ENCODE data around the gene IFT22. TPM values are rescaled to one million over a fixed set of nuclear protein-coding genes. Genes with fewer than 3 reads are reported as not detected.

Gene IFT22
- total RNA-seq, 1 experiment from 2014 or later = 15.5 TPM

DNA sequence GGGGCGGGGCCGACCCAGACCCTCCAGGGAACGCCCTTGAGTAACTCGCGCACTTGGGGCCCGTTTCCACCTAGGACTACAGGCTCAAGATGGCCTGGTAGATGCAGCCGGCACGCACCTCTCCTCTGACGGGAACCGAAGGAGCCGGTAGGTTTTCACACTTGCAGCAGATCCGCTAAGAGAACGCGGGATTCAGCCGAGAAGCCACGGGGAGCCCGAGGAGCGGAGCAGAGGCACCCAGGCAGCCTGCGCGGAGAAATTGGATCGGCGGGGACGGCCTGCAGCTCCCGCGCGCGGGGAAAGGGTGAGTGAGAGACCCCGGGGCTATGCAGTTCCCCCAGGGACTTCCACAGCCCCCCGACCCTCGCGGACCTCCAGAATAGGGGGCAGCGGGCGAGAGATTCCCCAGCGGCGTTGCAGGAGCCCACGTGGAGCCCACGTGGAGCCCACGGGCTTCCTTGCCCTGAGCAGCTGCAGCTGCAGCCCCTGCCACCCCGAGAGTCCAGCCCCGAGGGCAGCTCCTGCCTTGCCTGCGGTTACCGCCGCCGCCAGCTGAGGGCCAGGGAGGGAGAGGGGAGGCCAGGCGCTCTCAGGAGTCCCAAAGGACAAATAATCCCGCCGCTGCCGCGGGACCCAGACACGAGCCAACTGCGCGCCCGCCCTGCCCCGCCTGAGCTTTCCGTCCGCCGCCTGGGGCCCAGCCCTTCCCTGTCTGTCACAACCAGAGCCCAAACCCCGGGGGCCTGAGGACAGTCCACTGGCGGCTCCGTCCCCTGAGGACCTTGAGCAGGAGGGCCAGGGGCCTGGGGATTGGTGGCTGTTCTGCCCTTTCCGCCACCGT is 13.1 kb downstream of the IFT22 start (continued):
- TF ChIP-seq, protein P1, sequence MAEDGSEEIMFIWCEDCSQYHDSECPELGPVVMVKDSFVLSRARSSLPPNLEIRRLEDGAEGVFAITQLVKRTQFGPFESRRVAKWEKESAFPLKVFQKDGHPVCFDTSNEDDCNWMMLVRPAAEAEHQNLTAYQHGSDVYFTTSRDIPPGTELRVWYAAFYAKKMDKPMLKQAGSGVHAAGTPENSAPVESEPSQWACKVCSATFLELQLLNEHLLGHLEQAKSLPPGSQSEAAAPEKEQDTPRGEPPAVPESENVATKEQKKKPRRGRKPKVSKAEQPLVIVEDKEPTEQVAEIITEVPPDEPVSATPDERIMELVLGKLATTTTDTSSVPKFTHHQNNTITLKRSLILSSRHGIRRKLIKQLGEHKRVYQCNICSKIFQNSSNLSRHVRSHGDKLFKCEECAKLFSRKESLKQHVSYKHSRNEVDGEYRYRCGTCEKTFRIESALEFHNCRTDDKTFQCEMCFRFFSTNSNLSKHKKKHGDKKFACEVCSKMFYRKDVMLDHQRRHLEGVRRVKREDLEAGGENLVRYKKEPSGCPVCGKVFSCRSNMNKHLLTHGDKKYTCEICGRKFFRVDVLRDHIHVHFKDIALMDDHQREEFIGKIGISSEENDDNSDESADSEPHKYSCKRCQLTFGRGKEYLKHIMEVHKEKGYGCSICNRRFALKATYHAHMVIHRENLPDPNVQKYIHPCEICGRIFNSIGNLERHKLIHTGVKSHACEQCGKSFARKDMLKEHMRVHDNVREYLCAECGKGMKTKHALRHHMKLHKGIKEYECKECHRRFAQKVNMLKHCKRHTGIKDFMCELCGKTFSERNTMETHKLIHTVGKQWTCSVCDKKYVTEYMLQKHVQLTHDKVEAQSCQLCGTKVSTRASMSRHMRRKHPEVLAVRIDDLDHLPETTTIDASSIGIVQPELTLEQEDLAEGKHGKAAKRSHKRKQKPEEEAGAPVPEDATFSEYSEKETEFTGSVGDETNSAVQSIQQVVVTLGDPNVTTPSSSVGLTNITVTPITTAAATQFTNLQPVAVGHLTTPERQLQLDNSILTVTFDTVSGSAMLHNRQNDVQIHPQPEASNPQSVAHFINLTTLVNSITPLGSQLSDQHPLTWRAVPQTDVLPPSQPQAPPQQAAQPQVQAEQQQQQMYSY (CRISPR knock-in tag; IDR thresholded peaks at IDR 0.05) = no peak
- TF ChIP-seq CREM (CRISPR knock-in tag; IDR thresholded peaks at IDR 0.05) (no peak), ETV6 (CRISPR knock-in tag; IDR thresholded peaks at IDR 0.05) (peak; percentile 28; the same call in 1 of the 2 replicates), ZNF425 (CRISPR knock-in tag; conservative IDR thresholded peaks at IDR 0.05) (no peak), JUN (CRISPR knock-in tag; IDR thresholded peaks at IDR 0.05) (no peak; the same call in 1 of the 2 replicates), TEAD4 (CRISPR knock-in tag; IDR thresholded peaks at IDR 0.05) (no peak), SOX15 (CRISPR knock-in tag; IDR thresholded peaks at IDR 0.05) (no peak), NFYB (CRISPR knock-in tag; conservative IDR thresholded peaks at IDR 0.05; ENCODE audit: low read depth) (no peak), MYBL2 (CRISPR knock-in tag; IDR thresholded peaks at IDR 0.05) (0 out of 2 replicates have a peak, but pooled peaks have one; percentile 42), FOXK1 (CRISPR knock-in tag; IDR thresholded peaks at IDR 0.05) (peak; percentile 33; the same call in 1 of the 2 replicates), ZNF416 (CRISPR knock-in tag; IDR thresholded peaks at IDR 0.05) (peak; percentile 60; the same call in 1 of the 2 replicates), IRF2 (CRISPR knock-in tag; IDR thresholded peaks at IDR 0.05; ENCODE audit: borderline replicate concordance, low read depth) (no peak), JAZF1 (CRISPR knock-in tag; IDR thresholded peaks at IDR 0.05) (no peak), NFE2L1 (CRISPR knock-in tag; IDR thresholded peaks at IDR 0.05) (no peak), ESRRA (CRISPR knock-in tag; IDR thresholded peaks at IDR 0.05; ENCODE audit: borderline replicate concordance) (peak; percentile 12; the same call in 1 of the 2 replicates), TP53 (CRISPR knock-in tag; IDR thresholded peaks at IDR 0.05) (no peak), ZNF532 (CRISPR knock-in tag; IDR thresholded peaks at IDR 0.05; ENCODE audit: borderline replicate concordance) (no peak)
- TF ChIP-seq, protein P2, sequence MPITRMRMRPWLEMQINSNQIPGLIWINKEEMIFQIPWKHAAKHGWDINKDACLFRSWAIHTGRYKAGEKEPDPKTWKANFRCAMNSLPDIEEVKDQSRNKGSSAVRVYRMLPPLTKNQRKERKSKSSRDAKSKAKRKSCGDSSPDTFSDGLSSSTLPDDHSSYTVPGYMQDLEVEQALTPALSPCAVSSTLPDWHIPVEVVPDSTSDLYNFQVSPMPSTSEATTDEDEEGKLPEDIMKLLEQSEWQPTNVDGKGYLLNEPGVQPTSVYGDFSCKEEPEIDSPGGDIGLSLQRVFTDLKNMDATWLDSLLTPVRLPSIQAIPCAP (CRISPR knock-in tag; IDR thresholded peaks at IDR 0.05) = 0 out of 2 replicates have a peak, but pooled peaks have one; percentile 63
- TF ChIP-seq, protein P3, sequence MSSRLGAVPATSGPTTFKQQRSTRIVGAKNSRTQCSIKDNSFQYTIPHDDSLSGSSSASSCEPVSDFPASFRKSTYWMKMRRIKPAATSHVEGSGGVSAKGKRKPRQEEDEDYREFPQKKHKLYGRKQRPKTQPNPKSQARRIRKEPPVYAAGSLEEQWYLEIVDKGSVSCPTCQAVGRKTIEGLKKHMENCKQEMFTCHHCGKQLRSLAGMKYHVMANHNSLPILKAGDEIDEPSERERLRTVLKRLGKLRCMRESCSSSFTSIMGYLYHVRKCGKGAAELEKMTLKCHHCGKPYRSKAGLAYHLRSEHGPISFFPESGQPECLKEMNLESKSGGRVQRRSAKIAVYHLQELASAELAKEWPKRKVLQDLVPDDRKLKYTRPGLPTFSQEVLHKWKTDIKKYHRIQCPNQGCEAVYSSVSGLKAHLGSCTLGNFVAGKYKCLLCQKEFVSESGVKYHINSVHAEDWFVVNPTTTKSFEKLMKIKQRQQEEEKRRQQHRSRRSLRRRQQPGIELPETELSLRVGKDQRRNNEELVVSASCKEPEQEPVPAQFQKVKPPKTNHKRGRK (CRISPR knock-in tag; IDR thresholded peaks at IDR 0.05; ENCODE audit: borderline replicate concordance) = no peak
- TF ChIP-seq, protein P4, sequence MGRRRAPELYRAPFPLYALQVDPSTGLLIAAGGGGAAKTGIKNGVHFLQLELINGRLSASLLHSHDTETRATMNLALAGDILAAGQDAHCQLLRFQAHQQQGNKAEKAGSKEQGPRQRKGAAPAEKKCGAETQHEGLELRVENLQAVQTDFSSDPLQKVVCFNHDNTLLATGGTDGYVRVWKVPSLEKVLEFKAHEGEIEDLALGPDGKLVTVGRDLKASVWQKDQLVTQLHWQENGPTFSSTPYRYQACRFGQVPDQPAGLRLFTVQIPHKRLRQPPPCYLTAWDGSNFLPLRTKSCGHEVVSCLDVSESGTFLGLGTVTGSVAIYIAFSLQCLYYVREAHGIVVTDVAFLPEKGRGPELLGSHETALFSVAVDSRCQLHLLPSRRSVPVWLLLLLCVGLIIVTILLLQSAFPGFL (CRISPR knock-in tag; IDR thresholded peaks at IDR 0.05; ENCODE audit: borderline replicate concordance) = no peak
